CD14-positive monocyte (primary cell): Measurements from ENCODE around the gene KIF4B. TPM values are rescaled to one million over a fixed set of nuclear protein-coding genes. Genes with fewer than 3 reads are reported as not detected.

ENCODE experiments used
- DNase-seq, 3 donors: peaks; one replicate each; pipeline ENCODE4 v3.0.0-alpha.2; 2011 to 2022
- H2AFZ ChIP-seq: 2 replicates; pipeline ENCODE4 v1.6.0; 2012; ENCODE audit warnings: mild to moderate bottlenecking, low read depth, low read length, inconsistent platforms; ENCODE audit not compliant: insufficient read depth, poor library complexity, severe bottlenecking
- H3K27ac ChIP-seq, 2 donors: 1 replicate in 1 of 2; 2 replicates in 1 of 2; pipeline ENCODE4 v1.5.1; 2012 to 2013; ENCODE audit warnings: low read length in 2 of 2, control low read depth in 1 of 2, inconsistent platforms in 1 of 2, low read depth in 1 of 2, mild to moderate bottlenecking in 1 of 2
- H3K27me3 ChIP-seq, 2 donors: one replicate each; pipeline versions ENCODE4 v1.6.0 to v1.6.1; 2011 to 2013; ENCODE audit warnings: low read length in 2 of 2; ENCODE audit not compliant: control insufficient read depth in 2 of 2, insufficient read depth in 2 of 2
- H3K36me3 ChIP-seq, 2 donors: replicated peaks in 1 of 2; 1 replicate in 1 of 2; 2 replicates in 1 of 2; pipeline versions ENCODE4 v1.5.1 to v1.6.1; 2012 to 2013; ENCODE audit warnings: low read length in 2 of 2, control low read depth in 1 of 2, inconsistent platforms in 1 of 2, mild to moderate bottlenecking in 1 of 2; ENCODE audit not compliant: insufficient read depth in 2 of 2, control insufficient read depth in 1 of 2
- H3K4me1 ChIP-seq, 2 donors: 1 replicate in 1 of 2; 2 replicates in 1 of 2; pipeline versions ENCODE4 v1.5.1 to v1.6.1; 2012 to 2013; ENCODE audit warnings: low read length in 2 of 2, control low read depth in 1 of 2, inconsistent platforms in 1 of 2, mild to moderate bottlenecking in 1 of 2, moderate library complexity in 1 of 2; ENCODE audit not compliant: insufficient read depth in 2 of 2, control insufficient read depth in 1 of 2
- H3K4me2 ChIP-seq: replicated peaks from 2 replicates; pipeline ENCODE3; 2012; ENCODE audit warnings: low read length, moderate library complexity, mild to moderate bottlenecking; ENCODE audit not compliant: poor library complexity, severe bottlenecking; ENCODE audit errors: extremely low read depth
- H3K4me3 ChIP-seq, 3 experiments: fragments of 200-600 bp in 1 of 3; sonication (generic) in 1 of 3; replicated peaks in 1 of 3; 1 replicate in 2 of 3; 2 replicates in 1 of 3; pipeline ENCODE4 v1.5.1; 2011 to 2013; ENCODE audit warnings: low read length in 3 of 3, mild to moderate bottlenecking in 3 of 3, control low read depth in 2 of 3, low read depth in 2 of 3, inconsistent platforms in 1 of 3, moderate library complexity in 1 of 3
- H3K79me2 ChIP-seq: 2 replicates; pipeline ENCODE4 v1.6.0; 2012; ENCODE audit warnings: mild to moderate bottlenecking, control low read depth, inconsistent platforms, low read length, moderate library complexity; ENCODE audit not compliant: insufficient read depth
- H3K9ac ChIP-seq: 2 replicates; pipeline ENCODE4 v1.6.0; 2017; ENCODE audit warnings: low read length, mild to moderate bottlenecking; ENCODE audit not compliant: insufficient read depth, poor library complexity, severe bottlenecking
- H3K9me3 ChIP-seq, 2 donors: replicated peaks in 1 of 2; 1 replicate in 1 of 2; 2 replicates in 1 of 2; pipeline versions ENCODE4 v1.5.1 to v1.6.1; 2012 to 2013; ENCODE audit warnings: low read length in 2 of 2, control low read depth in 1 of 2; ENCODE audit not compliant: control insufficient read depth in 1 of 2, insufficient read depth in 1 of 2
- H4K20me1 ChIP-seq: 2 replicates; pipeline ENCODE4 v1.6.0; 2012; ENCODE audit warnings: mild to moderate bottlenecking, low read length, control low read depth, moderate library complexity; ENCODE audit not compliant: insufficient read depth
- H3K27ac Mint-ChIP-seq, 7 donors: one replicate each; pipeline ENCODE4 v1.8.0; 2020; ENCODE audit warnings: mild to moderate bottlenecking in 7 of 7, mixed read lengths in 7 of 7, moderate library complexity in 6 of 7, inconsistent platforms in 2 of 7
- H3K27me3 Mint-ChIP-seq, 3 donors: one replicate each; pipeline ENCODE4 v1.8.0; 2021 to 2022; ENCODE audit warnings: low read depth in 3 of 3, mild to moderate bottlenecking in 3 of 3, mixed read lengths in 3 of 3, moderate library complexity in 3 of 3, inconsistent platforms in 1 of 3
- H3K36me3 Mint-ChIP-seq, 2 donors: one replicate each; pipeline ENCODE4 v1.8.0; 2020; ENCODE audit warnings: mixed read lengths in 2 of 2, inconsistent platforms in 1 of 2, mild to moderate bottlenecking in 1 of 2
- H3K4me1 Mint-ChIP-seq: one replicate; pipeline ENCODE4 v1.8.0; 2020; ENCODE audit warnings: mild to moderate bottlenecking, mixed read lengths
- H3K4me3 Mint-ChIP-seq, 2 donors: one replicate each; pipeline ENCODE4 v1.8.0; 2020; ENCODE audit warnings: mild to moderate bottlenecking in 2 of 2, mixed read lengths in 2 of 2, moderate library complexity in 1 of 2
- H3K9me3 Mint-ChIP-seq, 7 donors: one replicate each; pipeline ENCODE4 v1.8.0; 2020 to 2022; ENCODE audit warnings: mixed read lengths in 7 of 7, mild to moderate bottlenecking in 6 of 7, moderate library complexity in 6 of 7, inconsistent platforms in 2 of 7
- CTCF ChIP-seq: fragments of 200-600 bp; IDR thresholded peaks from one replicate; pipeline ENCODE4 v1.8.0; 2022; ENCODE audit warnings: antibody characterized with exemption, mild to moderate bottlenecking
- WGBS: methylation state at CpG from one replicate; pipeline ENCODE4 v1.1.5; 2013; ENCODE audit warnings: missing lambda C conversion rate; ENCODE audit not compliant: insufficient coverage; 5-methylcytosine and 5-hydroxymethylcytosine counted together
- intact Hi-C, 2 donors: fragments of 100-400 bp; cut with micrococcal nuclease; formaldehyde crosslinking; loops; one replicate each; pipeline versions ENCODE4 v1.15.0 to v1.15.1; 2023
- polyA plus RNA-seq, 3 donors: library from polyadenylated mRNA; depleted of rRNA in 1 of 3; unstranded in 2 of 3; stranded (reverse) in 1 of 3; fragments of 300-500 nt in 2 of 3; fragments of >200 nt in 1 of 3; fragmentation: Illumina TruSeq in 2 of 3; gene quantifications; 1 replicate in 2 of 3; 2 replicates in 1 of 3; pipeline ENCODE4 v1.2.3, GENCODE V29; 2012 to 2021

KIF4B gene
- polyA plus RNA-seq, 3 donors = 0.01 TPM; not detected in 2

- no peak overlapping the region for H3K27ac Mint-ChIP-seq
- Histone ChIP-seq H3K27ac (no peak overlapping the region), H4K20me1 (no peaks in the 10 kb centered on the region), H3K27me3 (no peaks in the 10 kb centered on the region), H3K4me1 (no peaks in the 10 kb centered on the region), H3K4me3 (no peak overlapping the region), H3K79me2 (no peaks in the 10 kb centered on the region), H2AFZ (no peak overlapping the region), H3K9me3 (no peaks in the 10 kb centered on the region), H3K4me2 (no peak overlapping the region), H3K9ac (no peak overlapping the region), H3K36me3 (no peaks in the 10 kb centered on the region)
- DNase-seq = no peak
- intact Hi-C loops = no loop called here
- no peak for TF ChIP-seq CTCF
- H3K9me3 Mint-ChIP-seq = peaks cover 0 to 4% (median 0%) of the 10 kb centered on the region in 7 donors
- H3K36me3 Mint-ChIP-seq = no peaks in the 10 kb centered on the region
- WGBS = 88% methylated on average over 2 of the region's 2 CpGs
- no peak overlapping the region for H3K4me3 Mint-ChIP-seq
- peaks cover 1 to 4% (median 2%) of the 10 kb centered on the region in 3 donors for H3K27me3 Mint-ChIP-seq
- peaks cover 6% of the 10 kb centered on the region for H3K4me1 Mint-ChIP-seq
Measured at GRCh38 chr5:155046591-155046990, 33.0 kb downstream of the KIF4B start.

GRCh38 chr5:155047818-155048217, 34.3 kb downstream of the KIF4B start:
- no peaks in the 10 kb centered on the region for H3K79me2 ChIP-seq
- H3K36me3 ChIP-seq = no peaks in the 10 kb centered on the region
- peaks cover 2 to 4% (median 3%) of the 10 kb centered on the region in 3 donors for H3K27me3 Mint-ChIP-seq
- 90% methylated on average over 5 of the region's 8 CpGs for WGBS
- no peak overlapping the region for H3K4me3 ChIP-seq
- H2AFZ ChIP-seq = no peak overlapping the region
- peak overlapping the region in 1 of 2 donors; percentile 4 for H3K4me3 Mint-ChIP-seq
- no peaks in the 10 kb centered on the region for H3K4me1 ChIP-seq
- H3K27ac Mint-ChIP-seq = no peak overlapping the region
- no peak for DNase-seq
- intact Hi-C loops = no loop called here
- no peaks in the 10 kb centered on the region for H3K27me3 ChIP-seq
- no peak overlapping the region for H3K27ac ChIP-seq
- H3K9me3 Mint-ChIP-seq = peaks cover 0 to 4% (median 0%) of the 10 kb centered on the region in 7 donors
- no peaks in the 10 kb centered on the region for H3K9me3 ChIP-seq
- H4K20me1 ChIP-seq = no peaks in the 10 kb centered on the region
- no peak overlapping the region for H3K9ac ChIP-seq
- peaks cover 6% of the 10 kb centered on the region for H3K4me1 Mint-ChIP-seq
- no peaks in the 10 kb centered on the region for H3K36me3 Mint-ChIP-seq
- no peak for TF ChIP-seq CTCF
- H3K4me2 ChIP-seq = no peak overlapping the region
